DND-41 (cell line): ENCODE data around the gene RAN.

Experiments
- CTCF ChIP-seq: IDR thresholded peaks from 2 replicates; pipeline ENCODE4 v1.5.1; 2012; ENCODE audit warnings: borderline replicate concordance, low read length, moderate library complexity, mild to moderate bottlenecking; ENCODE audit not compliant: poor library complexity, severe bottlenecking; ENCODE audit errors: extremely low read depth
- EZH2 ChIP-seq: IDR thresholded peaks from 3 replicates; pipeline ENCODE4 v1.6.1; 2012; ENCODE audit warnings: borderline replicate concordance, low read depth, mild to moderate bottlenecking, moderate library complexity, low read length, inconsistent platforms; ENCODE audit not compliant: severe bottlenecking

GRCh38 chr12:130838951-130839769 is 32.7 kb upstream of the RAN start, which contains the start of gene STX2:
- peak; percentile 65 for TF ChIP-seq CTCF
- no peak for TF ChIP-seq EZH2
